CD14-positive monocyte (primary cell): Measurements from ENCODE around the gene DDX50. TPM values are rescaled to one million over a fixed set of nuclear protein-coding genes. Genes with fewer than 3 reads are reported as not detected.

ENCODE experiments used
- DNase-seq, 3 donors: peaks; one replicate each; pipeline ENCODE4 v3.0.0-alpha.2; 2011 to 2022
- H2AFZ ChIP-seq: 2 replicates; pipeline ENCODE4 v1.6.0; 2012; ENCODE audit warnings: mild to moderate bottlenecking, low read depth, low read length, inconsistent platforms; ENCODE audit not compliant: insufficient read depth, poor library complexity, severe bottlenecking
- H3K27ac ChIP-seq, 2 donors: 1 replicate in 1 of 2; 2 replicates in 1 of 2; pipeline ENCODE4 v1.5.1; 2012 to 2013; ENCODE audit warnings: low read length in 2 of 2, control low read depth in 1 of 2, inconsistent platforms in 1 of 2, low read depth in 1 of 2, mild to moderate bottlenecking in 1 of 2
- H3K27me3 ChIP-seq, 2 donors: one replicate each; pipeline versions ENCODE4 v1.6.0 to v1.6.1; 2011 to 2013; ENCODE audit warnings: low read length in 2 of 2; ENCODE audit not compliant: control insufficient read depth in 2 of 2, insufficient read depth in 2 of 2
- H3K36me3 ChIP-seq, 2 donors: replicated peaks in 1 of 2; 1 replicate in 1 of 2; 2 replicates in 1 of 2; pipeline versions ENCODE4 v1.5.1 to v1.6.1; 2012 to 2013; ENCODE audit warnings: low read length in 2 of 2, control low read depth in 1 of 2, inconsistent platforms in 1 of 2, mild to moderate bottlenecking in 1 of 2; ENCODE audit not compliant: insufficient read depth in 2 of 2, control insufficient read depth in 1 of 2
- H3K4me1 ChIP-seq, 2 donors: 1 replicate in 1 of 2; 2 replicates in 1 of 2; pipeline versions ENCODE4 v1.5.1 to v1.6.1; 2012 to 2013; ENCODE audit warnings: low read length in 2 of 2, control low read depth in 1 of 2, inconsistent platforms in 1 of 2, mild to moderate bottlenecking in 1 of 2, moderate library complexity in 1 of 2; ENCODE audit not compliant: insufficient read depth in 2 of 2, control insufficient read depth in 1 of 2
- H3K4me2 ChIP-seq: replicated peaks from 2 replicates; pipeline ENCODE3; 2012; ENCODE audit warnings: low read length, moderate library complexity, mild to moderate bottlenecking; ENCODE audit not compliant: poor library complexity, severe bottlenecking; ENCODE audit errors: extremely low read depth
- H3K4me3 ChIP-seq, 3 experiments: fragments of 200-600 bp in 1 of 3; sonication (generic) in 1 of 3; replicated peaks in 1 of 3; 1 replicate in 2 of 3; 2 replicates in 1 of 3; pipeline ENCODE4 v1.5.1; 2011 to 2013; ENCODE audit warnings: low read length in 3 of 3, mild to moderate bottlenecking in 3 of 3, control low read depth in 2 of 3, low read depth in 2 of 3, inconsistent platforms in 1 of 3, moderate library complexity in 1 of 3
- H3K79me2 ChIP-seq: 2 replicates; pipeline ENCODE4 v1.6.0; 2012; ENCODE audit warnings: mild to moderate bottlenecking, control low read depth, inconsistent platforms, low read length, moderate library complexity; ENCODE audit not compliant: insufficient read depth
- H3K9ac ChIP-seq: 2 replicates; pipeline ENCODE4 v1.6.0; 2017; ENCODE audit warnings: low read length, mild to moderate bottlenecking; ENCODE audit not compliant: insufficient read depth, poor library complexity, severe bottlenecking
- H3K9me3 ChIP-seq, 2 donors: replicated peaks in 1 of 2; 1 replicate in 1 of 2; 2 replicates in 1 of 2; pipeline versions ENCODE4 v1.5.1 to v1.6.1; 2012 to 2013; ENCODE audit warnings: low read length in 2 of 2, control low read depth in 1 of 2; ENCODE audit not compliant: control insufficient read depth in 1 of 2, insufficient read depth in 1 of 2
- H4K20me1 ChIP-seq: 2 replicates; pipeline ENCODE4 v1.6.0; 2012; ENCODE audit warnings: mild to moderate bottlenecking, low read length, control low read depth, moderate library complexity; ENCODE audit not compliant: insufficient read depth
- H3K27ac Mint-ChIP-seq, 7 donors: one replicate each; pipeline ENCODE4 v1.8.0; 2020; ENCODE audit warnings: mild to moderate bottlenecking in 7 of 7, mixed read lengths in 7 of 7, moderate library complexity in 6 of 7, inconsistent platforms in 2 of 7
- H3K27me3 Mint-ChIP-seq, 3 donors: one replicate each; pipeline ENCODE4 v1.8.0; 2021 to 2022; ENCODE audit warnings: low read depth in 3 of 3, mild to moderate bottlenecking in 3 of 3, mixed read lengths in 3 of 3, moderate library complexity in 3 of 3, inconsistent platforms in 1 of 3
- H3K36me3 Mint-ChIP-seq, 2 donors: one replicate each; pipeline ENCODE4 v1.8.0; 2020; ENCODE audit warnings: mixed read lengths in 2 of 2, inconsistent platforms in 1 of 2, mild to moderate bottlenecking in 1 of 2
- H3K4me1 Mint-ChIP-seq: one replicate; pipeline ENCODE4 v1.8.0; 2020; ENCODE audit warnings: mild to moderate bottlenecking, mixed read lengths
- H3K4me3 Mint-ChIP-seq, 2 donors: one replicate each; pipeline ENCODE4 v1.8.0; 2020; ENCODE audit warnings: mild to moderate bottlenecking in 2 of 2, mixed read lengths in 2 of 2, moderate library complexity in 1 of 2
- H3K9me3 Mint-ChIP-seq, 7 donors: one replicate each; pipeline ENCODE4 v1.8.0; 2020 to 2022; ENCODE audit warnings: mixed read lengths in 7 of 7, mild to moderate bottlenecking in 6 of 7, moderate library complexity in 6 of 7, inconsistent platforms in 2 of 7
- CTCF ChIP-seq: fragments of 200-600 bp; IDR thresholded peaks from one replicate; pipeline ENCODE4 v1.8.0; 2022; ENCODE audit warnings: antibody characterized with exemption, mild to moderate bottlenecking
- WGBS: methylation state at CpG from one replicate; pipeline ENCODE4 v1.1.5; 2013; ENCODE audit warnings: missing lambda C conversion rate; ENCODE audit not compliant: insufficient coverage; 5-methylcytosine and 5-hydroxymethylcytosine counted together
- intact Hi-C, 2 donors: fragments of 100-400 bp; cut with micrococcal nuclease; formaldehyde crosslinking; loops; one replicate each; pipeline versions ENCODE4 v1.15.0 to v1.15.1; 2023
- polyA plus RNA-seq, 3 donors: library from polyadenylated mRNA; depleted of rRNA in 1 of 3; unstranded in 2 of 3; stranded (reverse) in 1 of 3; fragments of 300-500 nt in 2 of 3; fragments of >200 nt in 1 of 3; fragmentation: Illumina TruSeq in 2 of 3; gene quantifications; 1 replicate in 2 of 3; 2 replicates in 1 of 3; pipeline ENCODE4 v1.2.3, GENCODE V29; 2012 to 2021

The DDX50 gene
- polyA plus RNA-seq, 3 donors: 14.2 to 17.1 (median 17.0) TPM

- no peaks in the 10 kb centered on the region for H3K4me1 ChIP-seq
- no peaks in the 10 kb centered on the region for H3K27me3 ChIP-seq
- H3K79me2 ChIP-seq: no peaks in the 10 kb centered on the region
- no peak overlapping the region for H3K9ac ChIP-seq
- Mint-ChIP-seq H3K36me3 (peaks cover 61 to 77% of the 10 kb centered on the region in 2 donors), H3K27me3 (peaks cover 0 to 2% (median 0%) of the 10 kb centered on the region in 3 donors), H3K27ac (no peak overlapping the region), H3K9me3 (no peaks in the 10 kb centered on the region), H3K4me1 (no peaks in the 10 kb centered on the region), H3K4me3 (no peak overlapping the region)
- H3K27ac ChIP-seq: no peak overlapping the region
- no peak overlapping the region for H2AFZ ChIP-seq
- intact Hi-C loops: loop anchor here in 1 of 2 donors (10.0 kb wide), 1 partner anchor 190 kb away; no protein-coding TSS in a partner anchor
- TF ChIP-seq CTCF: no peak
- H3K36me3 ChIP-seq: peaks cover 63 to 81% of the 10 kb centered on the region in 2 donors
- H3K9me3 ChIP-seq: no peaks in the 10 kb centered on the region
- no peak overlapping the region for H3K4me3 ChIP-seq
- no peaks in the 10 kb centered on the region for H4K20me1 ChIP-seq
- no peak for DNase-seq
- no peak overlapping the region for H3K4me2 ChIP-seq
Observed at GRCh38 chr10:68934994-68935393, 33.9 kb downstream of the DDX50 start.

GRCh38 chr10:68938117-68938516, 37.0 kb downstream of the DDX50 start:
- Histone ChIP-seq H4K20me1 (no peaks in the 10 kb centered on the region), H3K4me3 (no peak overlapping the region), H3K79me2 (no peaks in the 10 kb centered on the region), H3K27me3 (no peaks in the 10 kb centered on the region), H3K4me2 (no peak overlapping the region), H3K27ac (no peak overlapping the region), H3K4me1 (no peaks in the 10 kb centered on the region), H3K36me3 (peaks cover 74 to 75% of the 10 kb centered on the region in 2 donors), H3K9ac (no peak overlapping the region), H3K9me3 (no peaks in the 10 kb centered on the region), H2AFZ (no peak overlapping the region)
- no peak for DNase-seq
- peaks cover 0 to 2% (median 0%) of the 10 kb centered on the region in 3 donors for H3K27me3 Mint-ChIP-seq
- H3K4me1 Mint-ChIP-seq: no peaks in the 10 kb centered on the region
- peaks cover 50 to 71% of the 10 kb centered on the region in 2 donors for H3K36me3 Mint-ChIP-seq
- WGBS: 100% methylated on average over 1 of the region's 2 CpGs
- no peak for TF ChIP-seq CTCF
- intact Hi-C loops: loop anchor here in 1 of 2 donors (10.0 kb wide), 1 partner anchor 193 kb away; no protein-coding TSS in a partner anchor
- no peak overlapping the region for H3K27ac Mint-ChIP-seq
- H3K4me3 Mint-ChIP-seq: no peak overlapping the region
- no peaks in the 10 kb centered on the region for H3K9me3 Mint-ChIP-seq
